SK-N-SH (cell line): ENCODE data around the gene ASCC2.

ENCODE experiments used
- CTCF ChIP-seq: fragments of 200-600 bp; sonication (generic); IDR thresholded peaks from 2 replicates; pipeline ENCODE4 v1.6.1; 2017; ENCODE audit warnings: antibody characterized with exemption, mild to moderate bottlenecking, moderate library complexity
- GATA2 ChIP-seq: sonication (generic); formaldehyde crosslinking; IDR thresholded peaks from 2 replicates; pipeline ENCODE4 v1.5.0; 2020; ENCODE audit warnings: mild to moderate bottlenecking, missing genetic modification reagents
- MXI1 ChIP-seq: IDR thresholded peaks from 2 replicates; pipeline ENCODE4 v1.6.1; 2012; ENCODE audit warnings: mild to moderate bottlenecking, low read depth, low read length, improper control_type of control experiment
- POLR2AphosphoS5 ChIP-seq: IDR thresholded peaks from 2 replicates; pipeline ENCODE4 v1.6.1; 2012; ENCODE audit warnings: low read depth, low read length
- SMC3 ChIP-seq: IDR thresholded peaks from 2 replicates; pipeline ENCODE4 v1.6.1; 2012; ENCODE audit warnings: low read depth, low read length, improper control_type of control experiment
- YY1 ChIP-seq: IDR thresholded peaks from 2 replicates; pipeline ENCODE4 v1.4.0; 2012; ENCODE audit warnings: low read depth, mild to moderate bottlenecking
- ZBTB33 ChIP-seq: IDR thresholded peaks from 2 replicates; pipeline ENCODE4 v1.4.0; 2012; ENCODE audit warnings: low read depth, borderline replicate concordance

- TF ChIP-seq CTCF (no peak), SMC3 (no peak), ZBTB33 (no peak), POLR2AphosphoS5 (no peak), YY1 (no peak), MXI1 (no peak), GATA2 (CRISPR knock-in tag) (no peak)
These were observed 21.9 kb downstream of the ASCC2 start for GRCh38 chr22:29816128-29816527.
